Retinal pigment epithelial cell (primary cell): ENCODE data around the gene STRA8.

Experiments
- DNase-seq: peaks from one replicate; pipeline ENCODE4 v3.0.0-alpha.2; 2010; ENCODE audit warnings: low read depth
- H3K4me3 ChIP-seq: 2 replicates; pipeline ENCODE4 v1.5.1; 2011; ENCODE audit warnings: mild to moderate bottlenecking, low read length, control low read depth, moderate library complexity
- CTCF ChIP-seq: conservative IDR thresholded peaks from 2 replicates; pipeline ENCODE4 v1.5.1; 2011; ENCODE audit warnings: low read depth, low read length, control low read depth, inconsistent platforms

STRA8 gene

GRCh38 chr7:135246191-135246825 lies 12.7 kb downstream of the STRA8 start:
- H3K4me3 ChIP-seq = no peak overlapping the region
- TF ChIP-seq CTCF = no peak
- no peak for DNase-seq

GRCh38 chr7:135247746-135248471 lies 14.3 kb downstream of the STRA8 start:
- no peak for DNase-seq

GRCh38 chr7:135248546-135248945 lies 14.9 kb downstream of the STRA8 start:
- H3K4me3 ChIP-seq = no peak overlapping the region
- no peak for TF ChIP-seq CTCF
- no peak for DNase-seq

More at GRCh38 chr7:135247746-135248471, 14.3 kb downstream of the STRA8 start:
- H3K4me3 ChIP-seq = no peak overlapping the region
- no peak for TF ChIP-seq CTCF

GRCh38 chr7:135251496-135252391 lies 18.1 kb downstream of the STRA8 start:
- no peak overlapping the region for H3K4me3 ChIP-seq
- TF ChIP-seq CTCF = no peak
- no peak for DNase-seq

- peak; percentile 9 for DNase-seq
- no peak overlapping the region for H3K4me3 ChIP-seq
- no peak for TF ChIP-seq CTCF
These were observed 20.5 kb downstream of the STRA8 start for GRCh38 chr7:135253851-135254771.

GRCh38 chr7:135257790-135258189 lies 24.2 kb downstream of the STRA8 start:
- TF ChIP-seq CTCF = no peak
- no peak for DNase-seq
- H3K4me3 ChIP-seq = no peak overlapping the region
